Measurements from ENCODE around the gene CLCNKB.

GRCh38 chr1:16055613-16056520, 12.3 kb downstream of the CLCNKB start:
- TF ChIP-seq ZFP30 (CRISPR knock-in tag; IDR thresholded peaks at IDR 0.05) = no peak
- no peak for TF ChIP-seq CREB5 (CRISPR knock-in tag; IDR thresholded peaks at IDR 0.05; ENCODE audit: low read depth)
- TF ChIP-seq PATZ1 (CRISPR knock-in tag; IDR thresholded peaks at IDR 0.05; ENCODE audit: borderline replicate concordance) = no peak
